Endothelial cell of umbilical vein (primary cell): ENCODE results near the gene ARF1. TPM values are rescaled to one million over a fixed set of nuclear protein-coding genes. Genes with fewer than 3 reads are reported as not detected.

Experiments
- BruUV-seq: library from RNA; stranded (reverse); fragments of 400-500 nt; replicated peaks from 2 replicates; lab custom pipeline; 2021; lab: Mats Ljungman, UMichigan
- CTCF ChIA-PET: fragments of 300-600, 350-600 bp; sonication (Branson Sonifier 250); formaldehyde crosslinking; loops from one replicate; lab custom pipeline; 2021; ENCODE audit warnings: antibody characterized with exemption, inconsistent platforms; lab: Charles Lee
- POLR2A ChIA-PET: fragments of 300-600, 350-600 bp; sonication (Branson Sonifier 250); formaldehyde crosslinking; loops from one replicate; lab custom pipeline; 2021; ENCODE audit warnings: antibody characterized with exemption, inconsistent platforms; lab: Charles Lee
- DNase-seq: peaks from one replicate; pipeline ENCODE4 v3.0.0-alpha.2; 2011; ENCODE audit warnings: low read depth, low spot score
- FAIRE-seq: peaks from 2 replicates; lab custom pipeline; 2011; peaks lifted over from hg19 to GRCh38; lab: Jason Lieb, UNC
- H2AFZ ChIP-seq: 2 replicates; pipeline ENCODE4 v1.6.0; 2012; ENCODE audit warnings: low read depth, low read length, control low read depth, inconsistent platforms
- H3K27ac ChIP-seq: 2 replicates; pipeline ENCODE4 v1.5.1; 2011; ENCODE audit warnings: low read depth, mild to moderate bottlenecking, control low read depth, low read length, moderate library complexity; ENCODE audit not compliant: insufficient read depth
- H3K27me3 ChIP-seq, 2 experiments: 2 replicates each; pipeline versions ENCODE4 v1.6.0 to v1.6.1; 2011; ENCODE audit warnings: low read length in 2 of 2, mixed read lengths in 1 of 2; ENCODE audit not compliant: control insufficient read depth in 2 of 2, insufficient read depth in 2 of 2
- H3K36me3 ChIP-seq, 2 experiments: 2 replicates in 1 of 2; 3 replicates in 1 of 2; pipeline ENCODE4 v1.5.1; 2011; ENCODE audit warnings: low read length in 2 of 2, mild to moderate bottlenecking in 1 of 2, moderate library complexity in 1 of 2; ENCODE audit not compliant: control insufficient read depth in 2 of 2, insufficient read depth in 2 of 2; ENCODE audit errors: extremely low read depth in 1 of 2
- H3K4me1 ChIP-seq: 3 replicates; pipeline ENCODE4 v1.5.1; 2011; ENCODE audit warnings: mild to moderate bottlenecking, low read length; ENCODE audit not compliant: control insufficient read depth, insufficient read depth; ENCODE audit errors: extremely low read depth
- H3K4me2 ChIP-seq: 2 replicates; pipeline ENCODE4 v1.6.1; 2011; ENCODE audit warnings: low read length, control low read depth, mixed read lengths; ENCODE audit not compliant: insufficient read depth
- H3K4me3 ChIP-seq, 3 experiments: fragments of 200-600 bp in 1 of 3; sonication (generic), shearing (Covaris generic) in 1 of 3; replicated peaks in 1 of 3; 2 replicates each; pipeline ENCODE4 v1.5.1; 2011 to 2016; ENCODE audit warnings: control low read depth in 3 of 3, low read length in 3 of 3, mild to moderate bottlenecking in 2 of 3, inconsistent platforms in 1 of 3, low read depth in 1 of 3, moderate library complexity in 1 of 3; ENCODE audit not compliant: insufficient read depth in 1 of 3
- H3K79me2 ChIP-seq: 2 replicates; pipeline ENCODE4 v1.6.0; 2012; ENCODE audit warnings: low read length, inconsistent platforms; ENCODE audit not compliant: control insufficient read depth, insufficient read depth
- H3K9ac ChIP-seq: replicated peaks from 2 replicates; pipeline ENCODE3; 2011; ENCODE audit warnings: low read length, control low read depth; ENCODE audit not compliant: insufficient read depth; ENCODE audit errors: extremely low read depth
- H3K9me1 ChIP-seq: replicated peaks from 3 replicates; pipeline ENCODE4 v1.6.0; 2011; ENCODE audit warnings: mild to moderate bottlenecking, low read length; ENCODE audit not compliant: control insufficient read depth, insufficient read depth; ENCODE audit errors: extremely low read depth
- H3K9me3 ChIP-seq: replicated peaks from 2 replicates; pipeline ENCODE4 v1.5.1; 2012; ENCODE audit warnings: low read length, inconsistent platforms; ENCODE audit not compliant: control insufficient read depth, insufficient read depth
- H4K20me1 ChIP-seq: replicated peaks from 2 replicates; pipeline ENCODE3; 2011; ENCODE audit warnings: mild to moderate bottlenecking, low read length; ENCODE audit not compliant: control insufficient read depth, insufficient read depth; ENCODE audit errors: extremely low read depth
- POLR2A ChIP-seq: IDR thresholded peaks from 2 replicates; pipeline ENCODE4 v1.6.1; 2012; ENCODE audit warnings: low read depth, mild to moderate bottlenecking, control low read depth, low read length
- POLR2AphosphoS5 ChIP-seq: IDR thresholded peaks from 2 replicates; pipeline ENCODE4 v1.6.1; 2012; ENCODE audit warnings: low read depth, mild to moderate bottlenecking, control low read depth, low read length, moderate library complexity; ENCODE audit not compliant: insufficient read depth
- dilution Hi-C: fragments of 300-500 bp; cut with MboI; formaldehyde crosslinking; loops from one replicate; pipeline ENCODE4 v1.15.0; 2019; ENCODE audit warnings: low sequenced_read_pairs; ENCODE audit not compliant: extremely low pct_ligation_motif_present
- intact Hi-C: fragments of 100-400 bp; cut with micrococcal nuclease; formaldehyde crosslinking; loops from one replicate; pipeline ENCODE4 v1.10.0; 2022
- polyA plus RNA-seq, 4 experiments: library from polyadenylated mRNA; depleted of rRNA in 3 of 4; stranded (reverse) in 3 of 4; unstranded in 1 of 4; fragments of >200 nt; gene quantifications; 2 replicates each; pipeline versions ENCODE4 v1.2.1 to v1.2.3, GENCODE V29; 2011 to 2012; ENCODE audit warnings: missing spikeins in 1 of 4
- total RNA-seq: library from RNA; stranded (reverse); gene quantifications from 2 replicates; pipeline ENCODE4 v1.2.3, GENCODE V29; 2021
- TF ChIP-seq, protein P1 (sequence below), 2 donors: IDR thresholded peaks; 1 replicate in 1 of 2; 2 replicates in 1 of 2; pipeline ENCODE4 v1.5.1; 2011; ENCODE audit warnings: low read length in 2 of 2, mild to moderate bottlenecking in 2 of 2, moderate library complexity in 2 of 2, control low read depth in 1 of 2, inconsistent platforms in 1 of 2, low read depth in 1 of 2; ENCODE audit not compliant: insufficient read depth in 1 of 2; ENCODE audit errors: extremely low read depth in 1 of 2
- TF ChIP-seq, protein P2 (sequence below): IDR thresholded peaks from 2 replicates; pipeline ENCODE4 v1.6.1; 2011; ENCODE audit not compliant: insufficient read depth, insufficient read length

Gene ARF1
- total and polyA plus RNA-seq, 2 donors (not counting 3 experiments of a cell fraction or from before 2014, with no cell fraction given): 499 to 844 TPM

DNA sequence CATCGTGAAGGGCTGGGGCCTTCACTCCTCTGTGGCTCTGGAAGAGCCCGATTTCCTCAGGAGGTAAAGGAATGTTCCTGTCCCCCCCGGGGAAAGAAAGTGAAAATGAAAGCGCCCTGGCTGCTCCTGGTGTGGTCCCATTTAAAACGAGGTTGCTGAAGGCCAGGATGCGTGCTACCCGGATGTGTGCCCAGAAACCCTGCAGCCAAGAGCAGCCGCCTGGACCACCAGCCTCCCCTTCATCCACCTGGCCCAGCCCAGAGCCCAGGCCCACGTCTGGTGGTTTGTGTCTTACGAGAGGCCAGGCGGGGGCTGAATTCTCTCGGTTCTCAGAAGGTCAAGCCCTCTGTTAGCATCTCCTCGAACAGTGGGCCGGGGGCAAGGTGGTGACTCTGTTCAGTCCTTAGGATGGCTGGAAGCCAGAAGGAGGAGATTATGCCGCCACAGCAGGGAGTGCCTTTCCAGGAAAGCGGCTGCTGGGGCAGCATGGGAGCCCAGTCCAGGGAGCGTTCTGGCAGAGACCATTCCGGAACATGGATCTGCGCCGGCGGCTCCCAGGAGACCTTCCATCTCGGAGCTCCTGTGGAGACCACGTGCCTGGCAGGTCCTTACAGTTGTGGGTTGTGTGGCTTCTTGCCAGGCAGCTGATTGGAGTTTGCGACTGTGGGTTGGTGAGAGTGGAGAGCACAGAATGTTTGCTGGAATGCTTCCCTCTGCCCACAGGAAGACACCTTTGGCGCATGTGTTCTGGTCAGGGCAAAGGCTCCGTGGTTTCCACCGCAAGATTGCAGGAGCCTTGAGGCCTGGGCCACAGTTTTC, 58.9 kb downstream of the ARF1 start:
- no peak for TF ChIP-seq POLR2AphosphoS5
- TF ChIP-seq, protein P1, sequence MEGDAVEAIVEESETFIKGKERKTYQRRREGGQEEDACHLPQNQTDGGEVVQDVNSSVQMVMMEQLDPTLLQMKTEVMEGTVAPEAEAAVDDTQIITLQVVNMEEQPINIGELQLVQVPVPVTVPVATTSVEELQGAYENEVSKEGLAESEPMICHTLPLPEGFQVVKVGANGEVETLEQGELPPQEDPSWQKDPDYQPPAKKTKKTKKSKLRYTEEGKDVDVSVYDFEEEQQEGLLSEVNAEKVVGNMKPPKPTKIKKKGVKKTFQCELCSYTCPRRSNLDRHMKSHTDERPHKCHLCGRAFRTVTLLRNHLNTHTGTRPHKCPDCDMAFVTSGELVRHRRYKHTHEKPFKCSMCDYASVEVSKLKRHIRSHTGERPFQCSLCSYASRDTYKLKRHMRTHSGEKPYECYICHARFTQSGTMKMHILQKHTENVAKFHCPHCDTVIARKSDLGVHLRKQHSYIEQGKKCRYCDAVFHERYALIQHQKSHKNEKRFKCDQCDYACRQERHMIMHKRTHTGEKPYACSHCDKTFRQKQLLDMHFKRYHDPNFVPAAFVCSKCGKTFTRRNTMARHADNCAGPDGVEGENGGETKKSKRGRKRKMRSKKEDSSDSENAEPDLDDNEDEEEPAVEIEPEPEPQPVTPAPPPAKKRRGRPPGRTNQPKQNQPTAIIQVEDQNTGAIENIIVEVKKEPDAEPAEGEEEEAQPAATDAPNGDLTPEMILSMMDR (IDR thresholded peaks at IDR 0.05; ENCODE audit: extremely low read depth in 1 of 2, insufficient read depth in 1 of 2, low read depth in 1 of 2, low read length in 2 of 2): no peak
- TF ChIP-seq POLR2A: no peak
- TF ChIP-seq, protein P2, sequence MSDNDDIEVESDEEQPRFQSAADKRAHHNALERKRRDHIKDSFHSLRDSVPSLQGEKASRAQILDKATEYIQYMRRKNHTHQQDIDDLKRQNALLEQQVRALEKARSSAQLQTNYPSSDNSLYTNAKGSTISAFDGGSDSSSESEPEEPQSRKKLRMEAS: no peak
- H3K79me2 ChIP-seq: peaks cover 59% of the 10 kb centered on the region
- intact Hi-C loops: loop anchor here (1.0 to 2.0 kb wide), 4 partner anchors 54 to 317 kb away; partner anchors contain the start of gene TRIM11
- H4K20me1 ChIP-seq: no peaks in the 10 kb centered on the region
- DNase-seq (peak; percentile 42), FAIRE-seq (peak; percentile 80)
- H3K27ac ChIP-seq: peak overlapping the region; percentile 82
- BruUV-seq: no TSS peak
- H3K4me1 ChIP-seq: peaks cover 18% of the 10 kb centered on the region
- H3K4me3 ChIP-seq: peak overlapping the region; percentile 53 to 77 (median 65)
- H3K9ac ChIP-seq: peak overlapping the region; percentile 86
- CTCF ChIA-PET: interaction anchor here (1.7 to 3.5 kb wide), 2 partner anchors 11 to 142 kb away, joined by 7 to 12 read pairs; no protein-coding TSS in a partner anchor
- no peaks in the 10 kb centered on the region for H3K9me1 ChIP-seq
- H3K4me2 ChIP-seq: peak overlapping the region; percentile 93
- no peaks in the 10 kb centered on the region for H3K9me3 ChIP-seq
- H3K27me3 ChIP-seq: peaks cover 9 to 10% of the 10 kb centered on the region in 2 experiments
- H3K36me3 ChIP-seq: peaks cover 0 to 9% of the 10 kb centered on the region in 2 experiments
- POLR2A ChIA-PET: interaction anchor here (1.7 kb wide), 1 partner anchor 24 kb away, joined by 4 read pairs; the partner anchor contains the start of gene IBA57
- no peak overlapping the region for H2AFZ ChIP-seq
- dilution Hi-C loops: no loop called here
